ENCODE data around the gene HELT.
"Not testable (repeated sequence)": the region's sequence is repeated elsewhere in the genome, so short reads cannot be mapped to it uniquely, and the experiment has no call there.

Gene HELT, protein sequence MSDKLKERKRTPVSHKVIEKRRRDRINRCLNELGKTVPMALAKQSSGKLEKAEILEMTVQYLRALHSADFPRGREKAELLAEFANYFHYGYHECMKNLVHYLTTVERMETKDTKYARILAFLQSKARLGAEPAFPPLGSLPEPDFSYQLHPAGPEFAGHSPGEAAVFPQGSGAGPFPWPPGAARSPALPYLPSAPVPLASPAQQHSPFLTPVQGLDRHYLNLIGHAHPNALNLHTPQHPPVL

DNA sequence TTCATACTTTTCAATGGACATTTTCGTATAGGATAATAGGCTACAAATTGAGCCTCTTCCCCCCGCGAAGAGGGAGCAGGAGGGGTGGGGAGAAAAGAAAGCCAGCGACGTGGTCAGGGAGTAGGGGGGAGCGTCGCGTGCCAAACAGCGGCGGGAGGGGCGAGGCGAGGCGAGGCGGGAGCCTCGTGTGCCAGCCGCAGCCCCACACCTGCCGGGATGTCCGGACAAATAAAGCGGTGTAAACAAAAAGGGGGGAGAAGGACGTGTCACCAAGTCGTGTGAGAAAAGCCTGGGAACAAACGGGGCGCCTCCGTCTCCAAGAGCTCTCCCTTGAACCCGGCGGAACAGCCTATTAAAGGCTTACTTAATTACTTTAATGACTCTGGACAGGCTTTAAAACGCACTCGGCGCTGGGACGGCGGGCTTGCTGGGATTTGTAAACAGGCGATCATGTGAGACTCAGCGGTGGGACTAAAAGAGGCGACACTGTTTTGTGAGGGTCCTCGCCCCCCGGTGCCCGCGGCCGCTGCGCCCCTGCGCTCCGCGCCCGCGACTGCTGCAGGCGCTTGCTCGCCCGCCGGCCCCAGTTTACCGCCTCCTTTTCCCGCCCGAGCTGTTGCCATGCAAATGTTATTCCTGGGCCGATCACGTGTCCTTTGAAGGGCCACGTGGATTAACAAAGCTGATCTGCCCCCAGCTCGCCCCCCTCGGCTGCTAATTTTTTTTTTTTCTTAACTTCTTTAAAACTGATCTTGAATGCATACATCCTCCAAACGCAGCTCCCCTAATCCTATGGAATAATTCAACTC lies at the start of gene HELT:
Gene HELT (plus strand): TSS at position 527 of the 809 bp plus-strand sequence. CDS start 439 bp downstream, outside the sequence.
- DNase-seq, result no peak

DNA sequence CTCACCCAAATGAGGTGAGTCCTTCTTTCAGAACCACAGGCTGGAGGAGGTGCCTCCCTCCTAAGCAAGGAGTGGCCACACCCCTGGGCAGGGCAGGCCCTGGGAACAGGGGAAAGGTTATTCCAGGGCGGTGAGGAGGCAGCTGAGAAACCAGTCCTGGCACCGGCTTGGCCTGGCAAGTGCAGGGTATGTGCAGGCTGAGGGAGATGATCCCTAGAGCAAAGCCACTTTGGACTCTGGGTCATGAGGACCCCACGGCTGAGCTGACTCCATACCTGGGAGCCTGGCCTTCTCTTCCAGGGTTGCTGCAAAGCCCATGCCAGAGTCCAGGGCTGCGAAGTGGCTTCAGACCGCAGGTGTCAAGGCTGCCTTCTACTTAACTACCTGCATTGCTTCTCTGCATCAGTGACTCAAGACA lies 49.5 kb upstream of the HELT start:
- no peak for DNase-seq

DNA sequence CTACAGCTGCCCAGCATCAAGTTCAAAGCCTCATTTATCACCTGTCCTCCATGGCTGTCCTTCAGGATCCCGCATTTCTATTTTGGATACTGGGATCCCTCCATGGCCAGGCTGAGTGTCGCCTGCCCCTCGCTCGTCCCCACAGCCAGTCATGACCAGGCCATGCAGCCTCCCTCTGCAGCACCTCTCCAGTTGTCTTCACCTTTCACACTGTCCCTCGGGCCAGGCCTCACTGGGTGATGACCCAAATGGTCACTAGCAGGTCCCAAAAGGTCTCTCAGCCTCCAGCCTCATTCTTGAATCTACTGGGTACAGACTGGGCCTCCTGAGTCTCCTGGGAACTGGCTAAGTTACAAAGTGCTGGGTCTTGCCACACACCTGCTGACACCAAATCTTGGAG lies 48.7 kb upstream of the HELT start:
- DNase-seq, result no peak

DNA sequence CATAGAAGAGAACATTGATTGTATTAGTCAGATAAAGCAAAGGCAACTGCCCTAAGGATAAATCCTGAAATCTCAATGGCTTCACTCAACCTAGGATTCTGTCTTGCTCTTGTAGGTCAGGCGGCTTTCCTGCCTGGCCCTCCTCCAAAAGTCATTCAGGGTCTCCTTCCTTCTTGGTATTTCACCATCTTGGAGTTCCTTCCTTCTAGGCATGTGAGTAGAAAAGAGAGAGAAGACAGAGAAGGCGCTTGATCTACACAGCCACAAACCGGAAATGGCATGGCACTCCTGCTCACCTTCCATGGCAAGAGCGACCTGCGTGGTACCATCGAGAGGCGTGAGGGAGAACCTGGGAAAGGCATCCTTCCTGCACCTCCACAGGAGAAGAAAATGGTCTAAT lies 45.3 kb upstream of the HELT start:
- no peak for DNase-seq

DNA sequence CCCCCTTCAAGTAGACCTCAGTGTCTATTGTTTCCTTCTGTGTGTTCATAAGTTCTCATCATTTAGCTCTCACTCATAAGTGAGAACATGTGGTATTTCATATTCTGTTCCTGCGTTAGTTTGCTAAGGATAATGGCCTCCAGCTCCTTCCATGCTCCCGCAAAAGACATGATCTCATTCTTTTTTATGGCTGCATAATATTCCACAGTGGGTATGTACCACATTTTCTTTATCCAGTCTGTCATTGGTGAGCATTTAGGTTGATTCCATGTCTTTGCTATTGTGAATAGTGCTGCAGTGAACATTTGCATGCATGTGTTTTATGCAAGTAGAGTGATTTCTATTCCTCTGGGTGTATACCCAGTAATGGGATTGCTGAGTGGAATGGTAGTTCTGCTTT lies 41.9 kb upstream of the HELT start:
- DNase-seq, result not testable (repeated sequence)

DNA sequence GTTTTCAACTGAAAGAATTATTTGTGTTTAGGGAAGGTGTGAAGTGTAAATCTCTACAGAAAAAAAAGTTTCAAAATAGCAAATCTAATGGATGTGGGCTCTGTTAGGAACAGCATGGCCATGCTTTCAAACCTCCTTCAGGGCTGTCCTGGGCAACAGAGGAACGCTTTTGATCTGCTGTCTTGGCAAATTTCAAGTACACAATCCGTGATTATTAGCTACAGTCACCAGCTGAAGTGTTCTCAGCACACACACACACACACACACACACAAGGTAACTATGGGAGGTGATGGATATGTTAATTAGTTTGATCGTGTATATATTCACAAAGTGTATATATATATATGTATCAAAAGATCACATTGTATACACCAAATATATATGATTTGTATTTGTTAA lies 40.5 kb upstream of the HELT start:
- no peak for DNase-seq

DNA sequence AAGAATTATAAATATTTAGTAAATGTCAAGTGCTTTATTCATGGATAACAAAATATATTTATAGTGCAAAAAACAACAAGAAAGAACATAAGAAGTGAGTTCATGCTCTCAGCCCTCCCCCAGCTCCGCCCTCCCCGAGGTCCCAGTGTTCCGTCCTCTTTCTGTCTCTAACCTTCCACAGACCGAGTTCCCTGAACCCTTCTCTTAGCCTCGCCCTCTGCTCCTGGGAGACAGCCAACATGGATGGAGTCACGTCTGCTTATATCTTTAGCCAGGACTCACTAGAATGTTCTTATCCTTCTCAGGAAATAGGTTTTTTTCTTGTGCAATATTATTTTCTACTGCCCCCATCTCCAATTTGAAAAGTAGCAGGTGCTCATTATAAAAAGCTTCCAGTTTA lies 40.1 kb upstream of the HELT start:
- no peak for DNase-seq

DNA sequence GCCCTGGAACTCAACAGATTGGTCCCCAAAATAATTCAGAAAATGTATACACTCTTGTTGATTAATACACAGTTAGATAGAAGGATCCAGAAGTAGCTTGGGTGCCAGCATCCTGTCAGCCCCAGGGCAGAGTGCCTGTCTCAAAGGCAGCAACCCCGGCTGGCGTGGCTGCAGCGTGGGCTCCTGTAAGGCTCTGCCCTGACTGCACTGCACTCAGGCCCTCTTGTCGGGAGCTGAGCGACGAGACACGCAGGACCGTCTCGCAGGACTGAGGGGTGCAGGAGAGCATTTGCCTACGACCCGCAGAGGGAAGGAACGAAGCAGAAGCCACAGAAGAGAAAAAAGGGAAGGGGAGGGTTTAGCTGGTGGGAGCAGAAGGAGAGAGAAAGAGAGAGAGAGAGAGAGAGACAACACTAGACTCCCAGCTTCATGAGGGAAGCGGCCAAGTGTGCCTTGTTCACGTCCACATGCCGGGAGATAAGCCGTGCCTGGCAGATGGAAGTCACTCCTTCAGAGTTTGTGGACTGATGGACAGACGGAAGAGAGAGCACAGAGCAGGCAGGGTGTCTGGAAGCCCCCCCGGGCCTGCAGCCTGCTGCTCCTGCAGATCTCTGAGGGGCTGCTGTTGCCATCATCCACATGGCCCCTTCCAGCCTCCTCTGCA lies 38.7 kb upstream of the HELT start:
- DNase-seq, result no peak

DNA sequence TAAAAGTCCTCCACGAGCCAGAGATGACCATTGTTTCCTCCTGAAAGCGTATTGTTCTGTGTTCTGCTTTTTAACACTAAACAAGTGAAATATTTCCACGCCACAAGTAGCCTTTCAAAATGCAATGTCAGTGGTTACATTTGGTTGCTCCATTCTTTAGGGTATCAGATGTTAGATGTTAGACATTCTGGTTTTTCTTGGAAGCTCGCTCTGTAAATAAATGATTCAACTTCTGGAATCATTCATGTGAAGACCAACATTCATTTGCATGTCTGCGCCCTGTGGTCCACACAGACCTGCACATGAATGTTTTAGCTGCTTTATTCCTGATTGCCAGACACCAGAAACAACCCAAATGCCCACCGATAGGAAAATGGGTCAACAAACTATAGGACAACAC lies 38.0 kb upstream of the HELT start:
- DNase-seq, result no peak

DNA sequence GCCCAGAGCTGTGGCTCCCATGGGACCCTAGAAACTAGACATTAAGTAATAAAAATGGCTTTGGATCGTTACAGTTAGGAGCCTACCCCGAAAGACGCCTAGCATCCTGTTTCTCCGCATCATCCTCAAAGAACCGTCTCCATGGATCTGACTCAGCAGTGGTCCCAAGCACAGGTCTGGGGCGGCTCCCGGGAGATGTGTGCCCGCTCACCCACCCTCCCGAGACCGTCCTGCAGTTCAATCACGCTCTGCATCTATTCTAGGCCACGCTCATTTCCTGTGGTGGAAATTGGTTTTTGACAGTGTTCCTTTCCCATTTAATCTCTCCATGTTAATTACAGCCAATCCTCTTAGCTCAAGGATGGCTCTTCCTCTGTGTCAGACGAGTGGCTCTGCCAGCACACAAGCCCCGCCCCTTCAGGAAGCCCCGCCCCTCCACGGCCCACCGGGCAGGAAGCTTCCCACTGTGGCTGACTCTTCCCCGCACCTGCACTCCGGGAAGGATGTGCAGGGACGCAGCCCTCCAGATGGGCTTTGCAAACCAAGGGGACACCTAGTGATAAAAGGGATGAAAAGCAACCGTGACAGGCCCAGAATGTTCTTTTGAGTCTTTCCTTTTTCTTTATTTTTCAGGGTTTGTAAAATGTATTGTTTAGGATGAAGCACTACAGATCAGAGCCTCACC lies 34.5 kb upstream of the HELT start:
- DNase-seq, result peak; percentile 21

DNA sequence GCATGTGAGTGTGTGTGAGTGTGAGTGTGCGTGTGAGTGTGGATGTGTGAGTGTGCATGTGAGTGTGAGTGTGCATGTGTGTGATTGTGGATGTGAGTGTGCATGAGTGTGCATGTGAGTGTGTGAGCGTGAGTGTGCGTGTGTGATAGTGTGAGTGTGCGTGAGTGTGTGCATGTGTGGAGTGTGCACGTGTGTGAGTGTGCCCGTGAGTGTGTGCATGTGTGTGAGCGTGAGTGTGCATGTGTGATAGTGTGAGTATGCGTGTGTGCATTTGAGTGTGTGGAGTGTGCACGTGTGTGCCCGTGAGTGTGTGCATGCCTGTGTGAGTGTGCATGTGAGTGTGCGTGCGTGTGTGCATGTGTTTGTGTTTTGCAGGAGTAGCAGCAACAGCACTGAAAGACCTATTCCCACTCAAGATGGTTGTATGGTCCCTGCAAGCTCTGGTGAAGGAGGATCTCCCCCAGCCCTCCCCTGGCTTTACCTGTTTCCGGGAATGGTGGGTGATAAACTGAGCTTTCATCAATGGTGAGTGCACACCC lies 30.7 kb upstream of the HELT start:
- DNase-seq, result no peak

DNA sequence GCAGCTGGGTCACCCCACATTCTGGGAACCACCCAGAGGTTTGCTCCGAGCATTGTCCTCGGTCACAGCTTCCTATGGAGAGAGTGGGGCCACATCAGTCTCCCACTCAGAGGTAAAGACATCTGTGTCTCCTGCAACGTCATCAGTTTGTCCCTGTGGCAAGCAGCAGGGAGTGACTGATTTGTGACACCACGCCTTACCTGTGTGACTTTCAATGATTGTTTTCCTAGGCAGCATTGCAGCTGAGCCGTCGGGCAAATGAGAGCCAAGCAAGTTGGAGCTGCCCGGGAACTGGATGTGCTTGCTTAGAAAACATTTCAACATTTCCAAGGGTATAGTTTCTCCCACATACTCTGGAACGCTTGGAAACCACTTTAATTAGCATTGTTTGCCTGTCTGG lies 29.7 kb upstream of the HELT start:
- no peak for DNase-seq

DNA sequence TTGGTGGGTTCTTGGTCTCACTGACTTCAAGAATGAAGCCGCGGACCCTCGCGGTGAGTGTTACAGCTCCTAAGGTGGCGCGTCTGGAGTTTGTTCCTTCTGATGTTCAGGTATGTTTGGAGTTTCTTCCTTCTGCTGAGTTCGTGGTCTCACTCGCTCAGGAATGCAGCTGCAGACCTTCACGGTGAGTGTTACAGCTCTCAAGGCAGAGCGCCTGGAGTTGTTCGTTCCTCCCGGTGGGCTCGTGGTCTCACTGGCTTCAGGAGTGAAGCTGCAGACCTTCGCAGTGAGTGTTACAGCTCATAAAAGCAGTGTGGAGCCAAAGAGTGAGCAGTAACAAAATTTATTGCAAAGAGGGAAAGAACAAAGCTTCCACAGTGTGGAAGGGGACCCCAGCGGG lies 29.0 kb upstream of the HELT start:
- DNase-seq, result not testable (repeated sequence)

DNA sequence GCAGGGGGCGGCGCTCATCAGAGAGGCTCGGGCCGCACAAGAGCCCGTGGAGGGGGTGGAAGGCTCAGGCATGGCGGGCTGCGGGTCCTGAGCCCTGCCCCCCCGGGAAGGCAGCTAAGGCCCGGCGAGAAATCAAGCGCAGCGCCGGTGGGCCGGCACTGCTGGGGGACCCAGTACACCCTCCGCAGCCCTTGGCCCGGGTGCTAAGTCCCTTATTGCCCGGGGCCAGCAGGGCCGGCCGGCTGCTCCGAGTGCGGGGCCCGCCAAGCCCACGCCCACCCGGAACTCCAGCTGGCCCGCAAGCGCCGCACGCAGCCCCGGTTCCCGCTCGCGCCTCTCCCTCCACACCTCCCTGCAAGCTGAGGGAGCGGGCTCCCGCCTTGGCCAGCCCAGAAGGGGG lies 28.2 kb upstream of the HELT start:
- not testable (repeated sequence) for DNase-seq

DNA sequence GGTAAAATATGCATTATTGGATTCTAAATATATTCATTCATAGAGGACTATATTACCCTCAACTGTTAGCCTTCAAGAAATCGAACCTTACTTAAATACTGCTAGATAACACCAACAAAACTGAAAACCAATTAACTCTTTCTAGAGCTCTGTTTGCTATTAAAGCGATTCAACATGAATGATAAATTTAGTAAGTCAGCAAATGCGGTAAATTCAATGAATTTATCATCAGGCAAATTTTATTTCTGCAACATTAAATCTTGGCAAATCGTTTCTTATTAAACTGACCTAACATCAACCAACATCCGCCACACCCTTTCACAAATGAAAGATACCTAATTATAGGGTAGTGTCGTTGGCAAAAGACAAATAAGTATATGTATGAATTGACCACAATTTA lies 26.4 kb upstream of the HELT start:
- no peak for DNase-seq

DNA sequence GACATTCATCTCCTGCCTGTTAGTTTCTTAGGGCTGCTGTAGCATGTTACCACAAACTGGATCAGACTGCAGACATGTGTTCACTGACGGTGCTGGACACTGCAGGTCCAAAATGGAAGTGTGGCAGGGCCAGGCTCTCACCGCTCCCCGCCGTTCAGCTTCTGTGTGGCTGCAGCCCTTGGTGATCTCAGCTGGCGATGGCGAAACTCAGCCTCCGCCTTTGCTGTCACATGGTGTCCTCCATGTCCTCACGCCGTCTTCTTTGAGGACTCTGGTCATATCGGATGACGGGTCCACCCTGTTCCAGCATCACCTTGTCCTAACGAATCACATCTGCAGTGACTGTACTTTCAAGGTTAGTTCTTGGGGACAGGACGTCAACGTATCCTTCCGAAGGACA lies 25.9 kb upstream of the HELT start:
- no peak for DNase-seq

DNA sequence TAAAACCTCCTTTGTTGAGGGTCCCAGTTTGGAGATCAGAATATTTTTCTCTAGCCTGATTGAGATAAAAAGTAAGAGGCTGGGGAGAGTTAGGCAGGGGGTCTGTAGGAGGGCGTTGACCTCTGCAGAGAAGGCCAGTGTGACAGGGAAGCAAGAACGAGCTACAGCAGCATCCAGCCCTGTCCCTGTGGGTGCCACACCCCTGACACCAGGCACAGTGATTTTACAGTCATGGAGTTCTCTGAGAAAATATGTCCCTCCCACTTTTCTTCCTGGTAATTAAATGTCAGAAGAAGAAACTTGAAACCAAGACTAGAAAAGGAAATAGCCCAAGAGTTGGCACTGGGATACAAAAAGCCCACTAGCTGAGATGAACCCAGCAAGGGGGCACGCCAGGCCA lies 25.0 kb upstream of the HELT start:
- no peak for DNase-seq

DNA sequence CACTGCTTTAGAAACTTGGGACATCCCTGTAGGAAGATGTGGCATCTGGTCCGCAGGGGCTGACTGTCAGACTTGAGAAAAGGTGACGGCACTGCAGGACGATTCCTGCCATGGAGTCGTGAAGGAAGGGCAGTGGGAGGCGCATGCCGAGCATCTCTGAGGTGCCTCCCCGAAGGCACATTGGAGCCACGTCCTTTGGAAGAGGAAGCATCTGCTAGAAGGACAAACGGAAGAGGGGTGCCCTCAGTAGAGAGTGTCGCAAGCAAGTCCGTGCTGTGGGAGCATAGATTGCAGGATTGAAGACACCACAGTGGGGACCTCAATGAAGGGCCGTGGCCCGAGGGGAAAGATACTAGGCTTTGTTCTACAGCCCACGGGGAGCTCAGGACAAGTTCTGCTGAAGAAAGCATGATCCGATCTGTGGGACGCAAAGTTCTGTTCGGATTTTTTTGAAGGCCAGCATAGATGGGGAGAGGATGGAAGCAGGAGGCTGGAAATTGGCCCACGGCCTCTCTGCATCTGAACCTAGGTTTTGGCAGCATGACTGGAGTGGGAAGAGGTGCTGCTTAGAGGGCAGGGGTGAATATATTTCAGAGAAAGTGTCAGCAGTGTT lies 24.2 kb upstream of the HELT start:
- DNase-seq, result no peak

DNA sequence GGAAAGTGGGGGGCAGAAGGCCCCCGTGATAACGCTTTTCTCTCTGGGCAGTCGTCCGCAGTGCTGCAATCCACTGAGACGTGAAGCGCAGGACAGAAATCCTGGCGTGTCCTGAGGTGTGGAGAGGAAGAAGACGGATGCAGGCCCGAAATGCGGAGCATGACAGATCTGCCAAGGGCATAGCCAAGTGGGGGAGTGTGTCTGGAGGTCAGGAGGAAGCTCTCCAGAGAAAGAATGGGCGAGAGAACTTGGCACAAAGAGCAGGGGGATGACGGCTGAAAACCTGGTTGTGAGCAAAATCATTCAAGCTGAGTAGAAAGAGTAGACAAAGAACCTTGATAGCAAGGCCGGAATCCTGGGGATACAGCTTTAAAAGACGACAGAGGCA lies 23.7 kb upstream of the HELT start:
- no peak for DNase-seq

DNA sequence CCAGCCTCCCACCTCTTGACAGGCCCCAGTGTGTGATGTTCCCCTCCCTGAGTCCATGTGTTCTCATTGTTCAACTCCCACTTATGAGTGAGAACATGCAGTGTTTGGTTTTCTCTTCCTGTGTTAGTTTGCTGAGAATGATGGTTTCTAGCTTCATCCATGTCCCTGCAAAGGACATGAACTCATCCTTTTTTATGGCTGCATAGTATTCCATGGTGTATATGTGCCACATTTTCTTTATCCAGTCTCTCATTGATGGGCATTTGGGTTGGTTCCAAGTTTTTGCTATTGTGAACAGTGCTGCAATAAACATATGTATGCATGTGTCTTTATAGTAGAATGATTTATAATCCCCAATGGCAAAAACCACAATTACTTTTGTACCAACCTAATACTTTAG lies 20.6 kb upstream of the HELT start:
- not testable (repeated sequence) for DNase-seq

DNA sequence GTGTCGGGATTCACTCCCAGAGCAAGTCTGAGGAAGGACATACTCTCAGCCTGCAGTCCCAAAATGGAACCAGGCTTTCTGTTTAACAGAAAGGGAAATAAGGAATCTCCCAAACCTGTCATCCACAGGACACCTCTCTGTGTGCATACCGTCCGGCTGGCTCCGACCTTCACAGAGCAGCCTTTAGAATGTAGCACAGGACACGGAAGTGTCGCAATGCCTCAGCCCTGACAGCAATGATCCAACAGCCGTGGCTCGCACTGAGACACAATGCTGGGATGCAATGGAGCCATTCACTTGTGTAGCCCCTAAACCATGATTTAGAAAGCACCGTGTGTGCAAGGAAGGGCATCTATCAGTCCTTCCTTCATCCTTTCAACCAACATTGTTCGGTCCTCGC lies 15.5 kb upstream of the HELT start:
- DNase-seq, result no peak

DNA sequence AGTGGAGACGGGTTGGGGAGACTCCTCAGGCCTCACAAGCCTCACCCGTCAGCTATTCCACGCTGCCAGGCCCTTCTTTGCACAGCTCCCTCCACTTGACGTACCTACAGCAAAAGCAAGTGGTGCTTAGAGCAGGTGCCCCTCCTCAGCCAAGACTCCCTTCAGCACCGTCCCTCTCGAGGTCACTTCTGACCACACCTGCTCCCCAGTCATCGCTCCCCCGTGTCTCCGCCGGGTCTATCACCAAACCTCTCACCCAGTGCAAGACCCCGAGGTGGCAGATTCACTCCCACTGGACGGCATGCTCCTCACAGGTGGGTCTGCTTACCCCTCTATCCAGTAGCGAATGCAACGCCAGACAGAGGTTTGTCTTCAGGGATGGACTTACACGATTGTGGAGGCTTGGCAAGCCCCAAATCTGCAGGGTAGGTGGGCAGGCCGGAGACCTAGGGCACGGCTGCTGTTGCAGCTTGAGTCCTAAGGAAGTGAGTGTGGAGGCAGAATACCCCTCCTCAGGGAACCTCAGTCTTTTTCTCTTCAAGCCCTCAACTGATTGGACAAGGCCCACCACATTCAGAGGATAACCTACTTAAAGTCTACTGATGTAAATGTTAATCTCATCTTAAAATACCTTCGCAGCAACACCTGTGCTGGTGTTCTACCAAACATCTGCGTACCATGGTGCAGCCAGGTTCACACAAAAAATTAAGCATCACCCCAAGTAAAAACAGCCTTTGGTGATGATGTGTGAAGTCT lies 14.5 kb upstream of the HELT start:
- DNase-seq, result no peak
